K562 (cell line): ENCODE results near the gene STIM1.

Source experiments
- ATF6 ChIP-seq: sonication (generic); formaldehyde crosslinking; IDR thresholded peaks from 2 replicates; pipeline ENCODE4 v1.4.0; 2020; ENCODE audit warnings: mild to moderate bottlenecking, missing genetic modification reagents
- CREB1 ChIP-seq, 2 experiments: sonication (generic) in 1 of 2; formaldehyde crosslinking in 1 of 2; IDR thresholded peaks; 2 replicates each; pipeline versions ENCODE4 v1.6.1 to v1.8.0; 2012 to 2022; ENCODE audit warnings: inconsistent platforms in 1 of 2, mild to moderate bottlenecking in 1 of 2, missing genetic modification reagents in 1 of 2, moderate library complexity in 1 of 2
- CREM ChIP-seq: IDR thresholded peaks from 2 replicates; pipeline ENCODE4 v1.6.1; 2014; ENCODE audit warnings: antibody characterized with exemption, low read depth
- CTCF ChIP-seq, 3 experiments: IDR thresholded peaks in 2 of 3; conservative IDR thresholded peaks in 1 of 3; 2 replicates each; pipeline ENCODE4 v1.5.1; 2011 to 2012; ENCODE audit warnings: low read length in 3 of 3, mild to moderate bottlenecking in 3 of 3, control low read depth in 2 of 3, improper control_type of control experiment in 1 of 3, inconsistent platforms in 1 of 3, low read depth in 1 of 3, mixed read lengths in 1 of 3, moderate library complexity in 1 of 3; ENCODE audit not compliant: insufficient read depth in 2 of 3
- HIVEP1 ChIP-seq: fragments of 250-450 bp; sonication (Bioruptor Pico); IDR thresholded peaks from 2 replicates; pipeline ENCODE4 v1.4.0; 2020; ENCODE audit warnings: mild to moderate bottlenecking
- MAZ ChIP-seq, 2 experiments: fragments of 450-650 bp in 1 of 2; sonication (generic) in 1 of 2; formaldehyde crosslinking; IDR thresholded peaks in 1 of 2; conservative IDR thresholded peaks in 1 of 2; 2 replicates each; pipeline versions ENCODE4 v1.4.0 to v1.5.0; 2020; ENCODE audit warnings: mild to moderate bottlenecking in 1 of 2, missing genetic modification reagents in 1 of 2
- NBN ChIP-seq: fragments of 450-650 bp; IDR thresholded peaks from 2 replicates; pipeline ENCODE4 v1.6.1; 2016; ENCODE audit warnings: low read depth, mild to moderate bottlenecking
- NFE2 ChIP-seq: IDR thresholded peaks from 2 replicates; pipeline ENCODE4 v1.6.1; 2014; ENCODE audit warnings: antibody characterized with exemption, low read depth
- RAD21 ChIP-seq, 2 experiments: fragments of 250-450 bp in 1 of 2; fragments of 450-650 bp in 1 of 2; sonication (Bioruptor Pico) in 1 of 2; formaldehyde crosslinking in 1 of 2; IDR thresholded peaks in 1 of 2; conservative IDR thresholded peaks in 1 of 2; 2 replicates each; pipeline versions ENCODE4 v1.4.0 to v1.8.0; 2020 to 2022; ENCODE audit warnings: mild to moderate bottlenecking in 2 of 2, moderate library complexity in 1 of 2
- REST ChIP-seq, 2 experiments: fragments of 450-650 bp; formaldehyde crosslinking in 1 of 2; IDR thresholded peaks; 2 replicates each; pipeline versions ENCODE4 v1.4.0 to v1.6.1; 2014 to 2020; ENCODE audit warnings: mild to moderate bottlenecking in 2 of 2, borderline replicate concordance in 1 of 2, low read depth in 1 of 2
- STAT5A ChIP-seq: IDR thresholded peaks from 2 replicates; pipeline ENCODE4 v1.6.1; 2012; ENCODE audit warnings: low read length, inconsistent platforms, borderline replicate concordance
- YY1 ChIP-seq, 3 experiments: IDR thresholded peaks; 2 replicates each; pipeline ENCODE4 v1.6.1; 2011; ENCODE audit warnings: low read length in 2 of 3, mild to moderate bottlenecking in 2 of 3, moderate library complexity in 2 of 3, borderline replicate concordance in 1 of 3, control low read depth in 1 of 3, low read depth in 1 of 3; ENCODE audit not compliant: insufficient read depth in 3 of 3, insufficient replicate concordance in 2 of 3, control insufficient read depth in 1 of 3, insufficient read length in 1 of 3; ENCODE audit errors: extremely low read depth in 1 of 3
- ZNF253 ChIP-seq: fragments of 250-450 bp; sonication (Bioruptor Pico); conservative IDR thresholded peaks from 2 replicates; pipeline ENCODE4 v1.6.1; 2021; ENCODE audit warnings: mild to moderate bottlenecking
- ZNF316 ChIP-seq: fragments of 450-650 bp; IDR thresholded peaks from 2 replicates; pipeline ENCODE4 v1.6.1; 2016

- no peak for TF ChIP-seq CTCF (IDR thresholded peaks at IDR 0.05 in 2 of 3, conservative IDR thresholded peaks at IDR 0.05 in 1 of 3; ENCODE audit: insufficient read depth in 2 of 3, low read depth in 1 of 3, low read length in 3 of 3)
- no peak for TF ChIP-seq NFE2
- no peak for TF ChIP-seq CREB1 (IDR thresholded peaks at IDR 0.05)
- no peak for TF ChIP-seq CREB1 (CRISPR knock-in tag; IDR thresholded peaks at IDR 0.05)
- TF ChIP-seq RAD21 (CRISPR knock-in tag; conservative IDR thresholded peaks at IDR 0.05 in 1 of 2, IDR thresholded peaks at IDR 0.05 in 1 of 2): no peak
- TF ChIP-seq REST (IDR thresholded peaks at IDR 0.05; ENCODE audit: borderline replicate concordance): no peak
- TF ChIP-seq REST (CRISPR knock-in tag; IDR thresholded peaks at IDR 0.05; ENCODE audit: low read depth): no peak
- no peak for TF ChIP-seq ATF6 (CRISPR knock-in tag)
- TF ChIP-seq STAT5A: no peak
- TF ChIP-seq YY1 (IDR thresholded peaks at IDR 0.05; ENCODE audit: borderline replicate concordance in 1 of 3, control insufficient read depth in 1 of 3, extremely low read depth in 1 of 3, insufficient read depth in 3 of 3, insufficient read length in 1 of 3, insufficient replicate concordance in 2 of 3, low read depth in 1 of 3, low read length in 2 of 3): no peak
- no peak for TF ChIP-seq NBN
- no peak for TF ChIP-seq CREM
- no peak for TF ChIP-seq MAZ (CRISPR knock-in tag; conservative IDR thresholded peaks at IDR 0.05 in 1 of 2, IDR thresholded peaks at IDR 0.05 in 1 of 2)
- TF ChIP-seq ZNF253: no peak
- TF ChIP-seq ZNF316: no peak
- TF ChIP-seq HIVEP1 (CRISPR knock-in tag): no peak
Observed at GRCh38 chr11:3890806-3891205, 35.3 kb downstream of the STIM1 start.
